Activated CD4-positive, alpha-beta T cell treated with anti-CD3 and anti-CD28 coated beads, Interleukin-2, amount 10 ng/mL, durations not matched to agents 24 days and 14 days (primary cell): ENCODE results near the gene GNA12. TPM values are rescaled to one million over a fixed set of nuclear protein-coding genes. Genes with fewer than 3 reads are reported as not detected.
A peak's percentile ranks its signal among the peaks of the same experiment; 100 is the strongest.
"Not testable (repeated sequence)": the region's sequence is repeated elsewhere in the genome, so short reads cannot be mapped to it uniquely, and the experiment has no call there.

ENCODE experiments used
- DNase-seq: peaks from one replicate; pipeline ENCODE4 v3.0.0; 2022
- H3K27ac Mint-ChIP-seq: one replicate; pipeline ENCODE4 v1.8.0; 2022; ENCODE audit warnings: mild to moderate bottlenecking, mixed read lengths
- H3K27me3 Mint-ChIP-seq: one replicate; pipeline ENCODE4 v1.8.0; 2022; ENCODE audit warnings: mixed read lengths
- H3K36me3 Mint-ChIP-seq: one replicate; pipeline ENCODE4 v1.8.0; 2022; ENCODE audit warnings: low read depth, mild to moderate bottlenecking, mixed read lengths
- H3K4me1 Mint-ChIP-seq: one replicate; pipeline ENCODE4 v1.8.0; 2021; ENCODE audit warnings: mixed read lengths
- H3K4me3 Mint-ChIP-seq: one replicate; pipeline ENCODE4 v1.8.0; 2022; ENCODE audit warnings: mild to moderate bottlenecking, moderate library complexity, mixed read lengths
- H3K9me3 Mint-ChIP-seq: one replicate; pipeline ENCODE4 v1.8.0; 2021; ENCODE audit warnings: mixed read lengths
- intact Hi-C: fragments of 100-400 bp; cut with micrococcal nuclease; formaldehyde crosslinking; loops from one replicate; pipeline ENCODE4 v1.15.1; 2023
- total RNA-seq: library from RNA; stranded (reverse); gene quantifications from 2 replicates; pipeline ENCODE4 v1.2.3, GENCODE V29; 2022

GNA12 gene
- total RNA-seq, 1 donor from 2014 or later, result 31.0 TPM

- intact Hi-C loops, result loop anchor here (1.0 to 2.0 kb wide), 5 partner anchors 15 to 105 kb away; partner anchors contain the start of gene GNA12
- Mint-ChIP-seq H3K4me1 (peaks cover 41% of the 10 kb centered on the region), H3K4me3 (peak overlapping the region; percentile 56), H3K36me3 (peaks cover 28% of the 10 kb centered on the region), H3K9me3 (no peaks in the 10 kb centered on the region), H3K27ac (peak overlapping the region; percentile 95), H3K27me3 (no peaks in the 10 kb centered on the region)
- DNase-seq, result peak; percentile 90
Observed at GRCh38 chr7:2757904-2758672, 86.0 kb downstream of the GNA12 start.

DNA sequence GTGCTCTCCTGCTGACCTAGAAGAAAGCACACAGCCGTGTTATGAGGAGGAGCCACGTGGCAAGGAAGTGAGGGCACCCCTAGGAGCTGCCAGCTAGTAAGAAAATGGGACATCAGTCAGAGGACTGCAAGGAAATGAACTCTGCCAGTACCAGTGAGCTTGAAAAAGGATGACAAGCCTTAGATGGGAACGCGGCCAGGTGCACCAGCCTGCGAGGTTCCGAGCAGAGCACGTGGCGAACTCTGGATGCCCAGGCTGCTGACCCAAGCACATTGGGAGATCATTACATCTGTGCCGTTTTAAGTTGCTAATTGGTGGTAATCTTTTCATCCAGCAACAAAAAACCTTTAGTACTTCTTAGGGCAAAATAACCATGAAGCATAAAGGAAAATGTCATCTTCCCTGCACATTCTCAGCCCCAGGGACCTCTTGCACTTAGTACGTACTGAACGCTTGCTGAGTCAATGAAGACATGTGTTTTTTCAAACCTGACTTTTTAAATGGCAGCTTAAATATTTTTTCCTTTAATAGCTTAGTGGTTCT is 86.7 kb downstream of the GNA12 start:
- peak overlapping the region; percentile 95 for H3K27ac Mint-ChIP-seq
- H3K9me3 Mint-ChIP-seq, result no peaks in the 10 kb centered on the region
- intact Hi-C loops, result no loop called here
- no peaks in the 10 kb centered on the region for H3K27me3 Mint-ChIP-seq
- peaks cover 28% of the 10 kb centered on the region for H3K36me3 Mint-ChIP-seq
- DNase-seq, result no peak
- H3K4me1 Mint-ChIP-seq, result peaks cover 43% of the 10 kb centered on the region
- H3K4me3 Mint-ChIP-seq, result peak overlapping the region; percentile 56

- DNase-seq, result no peak
- intact Hi-C loops, result no loop called here
- no peaks in the 10 kb centered on the region for H3K9me3 Mint-ChIP-seq
- H3K36me3 Mint-ChIP-seq, result peaks cover 27% of the 10 kb centered on the region
- no peaks in the 10 kb centered on the region for H3K27me3 Mint-ChIP-seq
- H3K4me3 Mint-ChIP-seq, result no peak overlapping the region
- H3K27ac Mint-ChIP-seq, result no peak overlapping the region
- peaks cover 38% of the 10 kb centered on the region for H3K4me1 Mint-ChIP-seq
Observed at GRCh38 chr7:2755531-2755930, 88.6 kb downstream of the GNA12 start.

- DNase-seq, result no peak
- peaks cover 26% of the 10 kb centered on the region for H3K36me3 Mint-ChIP-seq
- H3K27me3 Mint-ChIP-seq, result no peaks in the 10 kb centered on the region
- intact Hi-C loops, result no loop called here
- no peak overlapping the region for H3K4me3 Mint-ChIP-seq
- H3K9me3 Mint-ChIP-seq, result no peaks in the 10 kb centered on the region
- peaks cover 33% of the 10 kb centered on the region for H3K4me1 Mint-ChIP-seq
- no peak overlapping the region for H3K27ac Mint-ChIP-seq
Observed at GRCh38 chr7:2754912-2755311, 89.2 kb downstream of the GNA12 start.

DNA sequence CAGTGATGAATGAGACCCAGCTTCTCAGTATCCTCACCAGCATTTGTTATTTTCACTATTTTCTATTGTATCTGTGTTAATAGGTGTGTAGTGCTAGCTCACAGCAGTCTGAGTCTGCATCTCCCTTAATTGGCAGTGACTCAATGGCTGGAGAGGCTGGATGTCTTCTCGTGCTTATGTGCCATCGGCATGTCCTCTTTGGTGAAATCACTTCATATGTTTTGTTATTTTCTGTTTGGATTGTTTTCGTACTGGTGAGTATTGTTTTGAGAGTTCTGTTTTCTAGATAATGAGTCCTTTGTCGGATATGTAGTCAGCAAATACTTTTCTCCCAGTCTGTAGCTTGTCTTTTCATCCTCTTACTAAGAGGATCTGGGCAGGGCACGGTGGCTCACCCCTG is 90.0 kb downstream of the GNA12 start:
- Mint-ChIP-seq H3K27me3 (no peaks in the 10 kb centered on the region), H3K4me3 (no peak overlapping the region), H3K9me3 (no peaks in the 10 kb centered on the region), H3K27ac (no peak overlapping the region), H3K36me3 (peaks cover 26% of the 10 kb centered on the region), H3K4me1 (peaks cover 25% of the 10 kb centered on the region)
- DNase-seq, result no peak
- intact Hi-C loops, result no loop called here

- H3K4me1 Mint-ChIP-seq, result peaks cover 19% of the 10 kb centered on the region
- H3K27ac Mint-ChIP-seq, result no peak overlapping the region
- peaks cover 24% of the 10 kb centered on the region for H3K36me3 Mint-ChIP-seq
- intact Hi-C loops, result no loop called here
- no peaks in the 10 kb centered on the region for H3K27me3 Mint-ChIP-seq
- DNase-seq, result no peak
- no peak overlapping the region for H3K4me3 Mint-ChIP-seq
- no peaks in the 10 kb centered on the region for H3K9me3 Mint-ChIP-seq
Observed at GRCh38 chr7:2753148-2753547, 91.0 kb downstream of the GNA12 start.

- intact Hi-C loops, result no loop called here
- peaks cover 5% of the 10 kb centered on the region for H3K4me1 Mint-ChIP-seq
- H3K9me3 Mint-ChIP-seq, result peaks cover 6% of the 10 kb centered on the region
Observed at GRCh38 chr7:2751086-2751485, 93.0 kb downstream of the GNA12 start.

GRCh38 chr7:2750004-2750407 is 94.1 kb downstream of the GNA12 start:
- Mint-ChIP-seq H3K9me3 (peaks cover 7% of the 10 kb centered on the region), H3K27ac (no peak overlapping the region), H3K27me3 (no peaks in the 10 kb centered on the region), H3K4me1 (peaks cover 6% of the 10 kb centered on the region), H3K36me3 (peaks cover 14% of the 10 kb centered on the region), H3K4me3 (no peak overlapping the region)
- no peak for DNase-seq
- intact Hi-C loops, result no loop called here

More at GRCh38 chr7:2751086-2751485, 93.0 kb downstream of the GNA12 start:
- H3K27me3 Mint-ChIP-seq, result no peaks in the 10 kb centered on the region
- peaks cover 20% of the 10 kb centered on the region for H3K36me3 Mint-ChIP-seq
- no peak overlapping the region for H3K4me3 Mint-ChIP-seq
- no peak overlapping the region for H3K27ac Mint-ChIP-seq
- DNase-seq, result no peak

GRCh38 chr7:2748684-2749083 is 95.4 kb downstream of the GNA12 start:
- H3K27ac Mint-ChIP-seq, H3K27me3 Mint-ChIP-seq, H3K4me3 Mint-ChIP-seq, H3K4me1 Mint-ChIP-seq, intact Hi-C loops, DNase-seq: not testable (repeated sequence)
- peaks cover 12% of the 10 kb centered on the region for H3K9me3 Mint-ChIP-seq
- peaks cover 11% of the 10 kb centered on the region for H3K36me3 Mint-ChIP-seq

DNA sequence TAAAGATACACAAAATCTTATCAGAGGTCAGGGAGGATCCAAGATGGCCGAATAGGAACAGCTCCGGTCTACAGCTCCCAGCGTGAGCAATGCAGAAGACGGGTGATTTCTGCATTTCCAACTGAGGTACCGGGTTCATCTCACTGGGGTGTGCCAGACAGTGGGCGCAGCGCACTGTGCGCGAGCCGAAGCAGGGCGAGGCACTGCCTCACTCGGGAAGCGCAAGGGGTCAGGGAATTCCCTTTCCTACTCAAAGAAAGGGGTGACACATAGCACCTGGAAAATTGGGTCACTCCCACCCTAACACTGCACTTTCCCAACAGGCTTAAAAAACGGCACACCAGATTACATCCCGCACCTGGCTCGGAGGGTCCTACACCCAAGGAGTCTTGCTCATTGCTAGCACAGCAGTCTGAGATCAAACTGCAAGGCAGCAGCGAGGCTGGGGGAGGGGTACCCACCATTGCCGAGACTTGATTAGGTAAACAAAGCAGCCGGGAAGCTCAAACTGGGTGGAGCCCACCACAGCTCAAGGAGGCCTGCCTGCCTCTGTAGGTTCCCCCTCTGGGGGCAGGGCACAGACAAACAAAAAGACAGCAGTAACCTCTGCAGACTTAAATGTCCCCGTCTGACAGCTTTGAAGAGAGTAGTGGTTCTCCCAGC is 100.5 kb downstream of the GNA12 start:
- H3K4me3 Mint-ChIP-seq, intact Hi-C loops: not testable (repeated sequence)

DNA sequence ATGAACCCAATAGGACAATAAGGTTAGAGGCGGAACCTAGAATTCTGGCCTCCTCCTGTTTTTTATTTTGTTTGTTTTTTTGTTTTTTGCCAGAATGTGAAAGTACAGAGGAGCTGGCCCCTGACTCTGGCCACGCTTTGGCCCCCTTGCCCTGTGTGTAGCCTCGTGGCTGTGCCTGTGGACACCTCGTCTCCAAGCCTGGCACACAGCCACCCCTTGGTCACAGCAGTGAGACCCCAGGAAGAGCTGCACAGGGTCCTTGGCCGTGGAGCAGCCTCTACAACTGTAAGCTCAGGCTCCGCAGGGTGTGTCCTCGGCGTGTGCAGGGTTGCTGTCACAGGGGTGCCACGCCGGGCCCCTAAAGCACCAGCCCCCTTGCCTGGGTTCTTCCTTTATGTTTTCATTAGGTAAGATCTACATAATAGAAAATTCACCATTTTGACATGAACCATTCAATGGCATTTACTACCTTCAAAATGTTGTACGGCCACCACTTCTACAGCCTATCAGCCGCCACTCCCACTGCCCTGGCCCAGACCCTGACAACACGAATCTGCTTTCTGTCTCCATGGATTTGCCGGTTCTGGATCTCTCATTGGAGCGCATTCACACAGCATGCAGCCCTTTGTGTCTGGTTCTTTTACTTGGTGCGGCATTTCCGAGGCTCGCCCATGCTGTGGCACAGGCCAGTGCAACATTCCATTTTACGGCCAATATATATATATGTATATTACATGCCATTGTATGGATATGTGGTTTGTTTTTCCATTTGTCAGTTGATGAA is 105.2 kb downstream of the GNA12 start:
- intact Hi-C loops, result no loop called here
- H3K27ac Mint-ChIP-seq, result no peak overlapping the region
- no peaks in the 10 kb centered on the region for H3K9me3 Mint-ChIP-seq
- H3K4me1 Mint-ChIP-seq, result peaks cover 12% of the 10 kb centered on the region
- DNase-seq, result no peak
- no peaks in the 10 kb centered on the region for H3K27me3 Mint-ChIP-seq
- peaks cover 3% of the 10 kb centered on the region for H3K36me3 Mint-ChIP-seq
- no peak overlapping the region for H3K4me3 Mint-ChIP-seq

More for the DNA sequence above, 100.5 kb downstream of the GNA12 start:
- not testable (repeated sequence) for DNase-seq, H3K27me3 Mint-ChIP-seq, H3K27ac Mint-ChIP-seq, H3K4me1 Mint-ChIP-seq
- H3K36me3 Mint-ChIP-seq, result peaks cover 13% of the 10 kb centered on the region
- H3K9me3 Mint-ChIP-seq, result peaks cover 12% of the 10 kb centered on the region

DNA sequence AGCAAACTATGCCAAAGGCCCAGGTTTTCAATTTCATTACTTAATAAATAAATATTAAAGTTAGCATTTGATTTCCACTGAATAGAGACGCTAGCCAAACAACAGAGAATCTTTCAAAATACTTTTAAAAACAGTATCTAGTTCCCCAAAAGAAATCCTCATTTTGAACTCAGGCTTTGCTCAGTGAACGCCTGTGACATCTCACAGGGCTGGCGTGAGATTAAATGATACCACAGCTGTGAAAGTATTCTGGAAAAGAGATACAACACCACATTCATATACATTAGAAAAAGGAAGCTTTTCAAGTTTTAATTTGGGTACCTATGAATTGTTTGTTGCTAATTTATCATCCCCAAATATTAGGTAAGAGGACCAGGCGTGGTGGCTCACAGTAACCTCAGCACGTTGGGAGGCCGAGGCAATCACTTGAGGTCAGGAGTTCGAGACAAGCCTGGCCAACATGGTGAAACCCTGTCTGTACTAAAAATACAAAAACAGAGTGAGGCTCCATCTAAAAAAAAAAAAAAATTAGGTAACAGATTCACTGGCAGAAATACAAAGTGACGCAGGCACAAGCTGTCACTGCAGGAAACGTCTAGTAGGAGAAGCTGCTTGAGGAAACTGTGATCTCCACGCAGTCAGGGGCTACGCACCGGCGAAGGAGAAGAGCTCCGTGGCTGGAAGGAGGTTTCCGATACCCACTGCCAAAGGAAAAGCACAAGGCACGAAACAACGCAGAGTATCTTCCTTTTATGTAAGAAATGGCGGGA is 106.2 kb downstream of the GNA12 start:
- H3K4me3 Mint-ChIP-seq, result no peak overlapping the region
- H3K4me1 Mint-ChIP-seq, result peaks cover 14% of the 10 kb centered on the region
- no peaks in the 10 kb centered on the region for H3K9me3 Mint-ChIP-seq
- peak overlapping the region; percentile 40 for H3K27ac Mint-ChIP-seq
- no peak for DNase-seq
- H3K27me3 Mint-ChIP-seq, result no peaks in the 10 kb centered on the region
- intact Hi-C loops, result no loop called here
- peaks cover 3% of the 10 kb centered on the region for H3K36me3 Mint-ChIP-seq
